ENCODE results near the gene FAM111B.
"Not testable (repeated sequence)": the region's sequence is repeated elsewhere in the genome, so short reads cannot be mapped to it uniquely, and the experiment has no call there.

The FAM111B gene

GRCh38 chr11:59079086-59079485 lies 28.0 kb upstream of the FAM111B start:
- no peaks in the 10 kb centered on the region for H3K4me1 ChIP-seq (ENCODE audit: control insufficient read depth, insufficient read depth, low read length)
- H3K27ac ChIP-seq (ENCODE audit: low read length) = no peak overlapping the region
- peaks cover 5 to 11% of the 10 kb centered on the region in 2 donors for H3K27me3 ChIP-seq (ENCODE audit: control insufficient read depth in 1 of 2, insufficient read depth in 2 of 2, low read length in 2 of 2)
- no peak overlapping the region for H3K4me3 ChIP-seq (ENCODE audit: low read length in 2 of 2)
- H3K9me3 ChIP-seq (ENCODE audit: control insufficient read depth in 2 of 2, low read length in 2 of 2) = no peaks in the 10 kb centered on the region
- no peaks in the 10 kb centered on the region for H3K36me3 ChIP-seq (ENCODE audit: control insufficient read depth in 2 of 2, insufficient read depth in 2 of 2, low read length in 2 of 2)
- H3K9ac ChIP-seq (ENCODE audit: low read length in 2 of 2) = no peak overlapping the region

GRCh38 chr11:59080421-59080820 lies 26.6 kb upstream of the FAM111B start:
- not testable (repeated sequence) for H3K27ac ChIP-seq (ENCODE audit: low read length); H3K36me3 ChIP-seq (ENCODE audit: control insufficient read depth in 2 of 2, insufficient read depth in 2 of 2, low read length in 2 of 2); H3K9me3 ChIP-seq (ENCODE audit: control insufficient read depth in 2 of 2, low read length in 2 of 2); H3K4me3 ChIP-seq (ENCODE audit: low read length in 2 of 2); H3K4me1 ChIP-seq (ENCODE audit: control insufficient read depth, insufficient read depth, low read length); H3K9ac ChIP-seq (ENCODE audit: low read length in 2 of 2)
- peaks cover 5 to 11% of the 10 kb centered on the region in 2 donors for H3K27me3 ChIP-seq (ENCODE audit: control insufficient read depth in 1 of 2, insufficient read depth in 2 of 2, low read length in 2 of 2)

DNA sequence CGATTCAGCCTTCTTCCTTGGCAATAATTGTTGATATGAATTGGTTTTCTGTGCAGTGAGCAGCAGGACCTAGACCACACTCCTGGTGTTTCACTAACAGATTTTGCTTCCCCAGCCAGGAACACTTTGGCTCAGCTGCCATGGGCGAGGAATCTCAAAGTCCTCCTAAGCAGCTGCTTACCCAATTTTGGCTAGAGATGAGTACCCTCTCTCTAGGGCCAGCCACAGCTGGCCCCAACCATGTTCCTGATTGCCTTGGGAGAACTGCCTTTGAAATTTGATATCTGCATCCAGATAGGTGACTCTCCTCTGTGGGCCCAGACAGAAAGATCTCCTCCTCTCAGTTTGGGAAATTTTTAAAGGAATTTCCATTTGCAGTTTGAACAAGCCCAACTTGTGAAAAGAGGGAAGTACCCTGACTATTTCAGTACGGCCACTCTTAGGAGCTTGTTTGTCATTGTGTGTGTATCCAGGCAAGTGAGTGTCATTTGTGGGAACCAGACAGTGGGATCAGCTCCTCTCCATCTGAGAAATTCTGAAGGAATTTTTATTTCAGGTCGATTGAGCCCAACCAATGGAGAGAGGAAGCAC lies 25.5 kb upstream of the FAM111B start:
- H3K9me3 ChIP-seq (ENCODE audit: control insufficient read depth in 2 of 2, low read length in 2 of 2); H3K27ac ChIP-seq (ENCODE audit: low read length); H3K4me1 ChIP-seq (ENCODE audit: control insufficient read depth, insufficient read depth, low read length); H3K27me3 ChIP-seq (ENCODE audit: control insufficient read depth in 1 of 2, insufficient read depth in 2 of 2, low read length in 2 of 2); H3K9ac ChIP-seq (ENCODE audit: low read length in 2 of 2); H3K4me3 ChIP-seq (ENCODE audit: low read length in 2 of 2); H3K36me3 ChIP-seq (ENCODE audit: control insufficient read depth in 2 of 2, insufficient read depth in 2 of 2, low read length in 2 of 2): not testable (repeated sequence)

GRCh38 chr11:59086007-59086406 lies 21.0 kb upstream of the FAM111B start, which contains the start of gene GLYATL1B:
Gene GLYATL1B, plus strand, starts transcription at chr11:59086307. Its CDS starts 0 bp downstream, at chr11:59086307.
- H3K9me3 ChIP-seq (ENCODE audit: control insufficient read depth in 2 of 2, low read length in 2 of 2) = not testable (repeated sequence)

DNA sequence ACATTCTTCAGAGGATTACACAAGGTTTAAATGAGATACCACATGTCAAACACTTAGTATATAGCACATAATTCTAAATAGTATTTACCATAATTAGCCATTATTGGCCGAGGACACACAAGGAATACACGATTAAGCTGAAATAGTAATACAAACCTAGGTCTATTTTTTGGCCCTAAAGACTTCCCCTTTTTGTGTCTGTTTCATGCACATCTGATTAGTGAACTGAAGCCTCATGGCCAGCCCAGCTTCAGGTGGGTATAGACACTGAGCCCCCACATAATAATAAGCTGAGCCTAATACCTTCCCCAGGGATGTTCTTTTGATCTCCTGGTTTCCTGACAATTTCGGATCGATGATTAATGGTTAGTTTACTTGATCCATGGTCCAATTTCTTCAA lies 18.9 kb upstream of the FAM111B start:
- H3K27me3 ChIP-seq (ENCODE audit: control insufficient read depth in 1 of 2, insufficient read depth in 2 of 2, low read length in 2 of 2) = no peaks in the 10 kb centered on the region

More at GRCh38 chr11:59086007-59086406, 21.0 kb upstream of the FAM111B start, which contains the start of gene GLYATL1B:
- not testable (repeated sequence) for H3K36me3 ChIP-seq (ENCODE audit: control insufficient read depth in 2 of 2, insufficient read depth in 2 of 2, low read length in 2 of 2); H3K4me1 ChIP-seq (ENCODE audit: control insufficient read depth, insufficient read depth, low read length); H3K9ac ChIP-seq (ENCODE audit: low read length in 2 of 2); H3K27ac ChIP-seq (ENCODE audit: low read length); H3K4me3 ChIP-seq (ENCODE audit: low read length in 2 of 2); H3K27me3 ChIP-seq (ENCODE audit: control insufficient read depth in 1 of 2, insufficient read depth in 2 of 2, low read length in 2 of 2)

DNA sequence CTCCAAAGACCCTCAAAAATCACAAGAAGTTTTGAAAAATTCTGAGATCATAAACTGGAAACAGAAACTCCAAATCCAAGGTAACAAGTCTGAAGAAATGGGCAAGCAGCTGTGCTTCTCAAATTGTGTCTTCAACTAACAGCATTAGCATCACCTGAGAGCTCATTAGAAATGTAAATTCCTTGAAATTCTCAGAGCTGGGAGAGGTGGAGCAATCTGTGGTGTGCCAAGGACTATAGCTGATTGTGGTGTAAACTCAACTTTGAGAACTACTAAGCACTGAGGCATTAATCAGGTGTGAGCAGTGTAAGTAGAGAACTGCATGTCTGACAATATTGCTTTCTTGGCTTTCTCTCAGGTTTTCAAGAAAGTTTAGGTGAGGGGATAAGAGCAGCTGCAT lies 13.5 kb upstream of the FAM111B start:
- not testable (repeated sequence) for H3K4me3 ChIP-seq (ENCODE audit: low read length in 2 of 2); H3K27me3 ChIP-seq (ENCODE audit: control insufficient read depth in 1 of 2, insufficient read depth in 2 of 2, low read length in 2 of 2); H3K27ac ChIP-seq (ENCODE audit: low read length); H3K9ac ChIP-seq (ENCODE audit: low read length in 2 of 2); H3K9me3 ChIP-seq (ENCODE audit: control insufficient read depth in 2 of 2, low read length in 2 of 2); H3K36me3 ChIP-seq (ENCODE audit: control insufficient read depth in 2 of 2, insufficient read depth in 2 of 2, low read length in 2 of 2); H3K4me1 ChIP-seq (ENCODE audit: control insufficient read depth, insufficient read depth, low read length)

More for the DNA sequence above, 18.9 kb upstream of the FAM111B start:
- Histone ChIP-seq H3K4me3 (ENCODE audit: low read length in 2 of 2) (no peak overlapping the region), H3K27ac (ENCODE audit: low read length) (no peak overlapping the region), H3K36me3 (ENCODE audit: control insufficient read depth in 2 of 2, insufficient read depth in 2 of 2, low read length in 2 of 2) (no peaks in the 10 kb centered on the region), H3K9ac (ENCODE audit: low read length in 2 of 2) (no peak overlapping the region), H3K4me1 (ENCODE audit: control insufficient read depth, insufficient read depth, low read length) (no peaks in the 10 kb centered on the region), H3K9me3 (ENCODE audit: control insufficient read depth in 2 of 2, low read length in 2 of 2) (no peaks in the 10 kb centered on the region)

GRCh38 chr11:59095225-59095624 lies 11.8 kb upstream of the FAM111B start:
- H3K27ac ChIP-seq (ENCODE audit: low read length); H3K4me1 ChIP-seq (ENCODE audit: control insufficient read depth, insufficient read depth, low read length); H3K27me3 ChIP-seq (ENCODE audit: control insufficient read depth in 1 of 2, insufficient read depth in 2 of 2, low read length in 2 of 2); H3K9me3 ChIP-seq (ENCODE audit: control insufficient read depth in 2 of 2, low read length in 2 of 2); H3K9ac ChIP-seq (ENCODE audit: low read length in 2 of 2); H3K36me3 ChIP-seq (ENCODE audit: control insufficient read depth in 2 of 2, insufficient read depth in 2 of 2, low read length in 2 of 2); H3K4me3 ChIP-seq (ENCODE audit: low read length in 2 of 2): not testable (repeated sequence)

GRCh38 chr11:59095972-59096575 lies 11.0 kb upstream of the FAM111B start:
- not testable (repeated sequence) for H3K27me3 ChIP-seq (ENCODE audit: control insufficient read depth in 1 of 2, insufficient read depth in 2 of 2, low read length in 2 of 2); H3K9ac ChIP-seq (ENCODE audit: low read length in 2 of 2); H3K9me3 ChIP-seq (ENCODE audit: control insufficient read depth in 2 of 2, low read length in 2 of 2); H3K4me3 ChIP-seq (ENCODE audit: low read length in 2 of 2); H3K36me3 ChIP-seq (ENCODE audit: control insufficient read depth in 2 of 2, insufficient read depth in 2 of 2, low read length in 2 of 2); H3K27ac ChIP-seq (ENCODE audit: low read length); H3K4me1 ChIP-seq (ENCODE audit: control insufficient read depth, insufficient read depth, low read length)

DNA sequence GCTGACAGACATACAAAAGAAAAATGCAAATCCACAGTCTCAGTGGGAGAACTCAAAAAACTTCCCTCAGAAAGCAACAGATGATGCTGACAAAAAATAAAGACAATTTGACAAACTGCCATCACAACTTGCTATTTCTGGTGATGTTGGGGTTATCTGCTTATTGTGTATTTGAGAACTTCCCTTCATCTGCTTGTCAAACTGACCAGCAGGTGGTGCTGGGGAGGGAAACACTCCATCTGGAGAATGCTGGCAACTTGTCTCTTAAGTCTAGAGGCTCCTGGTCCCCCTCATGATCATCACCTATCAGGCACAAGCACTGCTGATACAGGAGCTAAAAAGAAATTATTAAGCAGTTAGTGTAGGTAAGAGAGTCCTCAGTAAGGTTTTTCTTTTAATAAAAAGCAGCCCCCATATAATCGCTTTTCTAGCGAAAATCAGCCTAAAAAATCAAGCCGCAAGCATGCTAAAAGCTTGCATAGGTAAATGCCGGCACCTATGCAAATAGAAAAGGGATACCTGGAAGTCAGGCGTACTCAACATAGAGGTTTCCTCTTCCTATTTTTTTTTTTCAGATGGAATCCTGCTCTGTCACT lies 9.8 kb upstream of the FAM111B start:
- Histone ChIP-seq H3K9ac (ENCODE audit: low read length in 2 of 2) (no peak overlapping the region), H3K9me3 (ENCODE audit: control insufficient read depth in 2 of 2, low read length in 2 of 2) (no peaks in the 10 kb centered on the region), H3K4me1 (ENCODE audit: control insufficient read depth, insufficient read depth, low read length) (no peaks in the 10 kb centered on the region), H3K36me3 (ENCODE audit: control insufficient read depth in 2 of 2, insufficient read depth in 2 of 2, low read length in 2 of 2) (no peaks in the 10 kb centered on the region), H3K27ac (ENCODE audit: low read length) (no peak overlapping the region), H3K27me3 (ENCODE audit: control insufficient read depth in 1 of 2, insufficient read depth in 2 of 2, low read length in 2 of 2) (peaks cover 0 to under 1% of the 10 kb centered on the region in 2 donors), H3K4me3 (ENCODE audit: low read length in 2 of 2) (no peak overlapping the region)

- H3K9ac ChIP-seq (ENCODE audit: low read length in 2 of 2); H3K4me3 ChIP-seq (ENCODE audit: low read length in 2 of 2); H3K27me3 ChIP-seq (ENCODE audit: control insufficient read depth in 1 of 2, insufficient read depth in 2 of 2, low read length in 2 of 2); H3K27ac ChIP-seq (ENCODE audit: low read length); H3K9me3 ChIP-seq (ENCODE audit: control insufficient read depth in 2 of 2, low read length in 2 of 2); H3K36me3 ChIP-seq (ENCODE audit: control insufficient read depth in 2 of 2, insufficient read depth in 2 of 2, low read length in 2 of 2); H3K4me1 ChIP-seq (ENCODE audit: control insufficient read depth, insufficient read depth, low read length): not testable (repeated sequence)
These were observed 9.1 kb upstream of the FAM111B start for GRCh38 chr11:59097938-59098337.

DNA sequence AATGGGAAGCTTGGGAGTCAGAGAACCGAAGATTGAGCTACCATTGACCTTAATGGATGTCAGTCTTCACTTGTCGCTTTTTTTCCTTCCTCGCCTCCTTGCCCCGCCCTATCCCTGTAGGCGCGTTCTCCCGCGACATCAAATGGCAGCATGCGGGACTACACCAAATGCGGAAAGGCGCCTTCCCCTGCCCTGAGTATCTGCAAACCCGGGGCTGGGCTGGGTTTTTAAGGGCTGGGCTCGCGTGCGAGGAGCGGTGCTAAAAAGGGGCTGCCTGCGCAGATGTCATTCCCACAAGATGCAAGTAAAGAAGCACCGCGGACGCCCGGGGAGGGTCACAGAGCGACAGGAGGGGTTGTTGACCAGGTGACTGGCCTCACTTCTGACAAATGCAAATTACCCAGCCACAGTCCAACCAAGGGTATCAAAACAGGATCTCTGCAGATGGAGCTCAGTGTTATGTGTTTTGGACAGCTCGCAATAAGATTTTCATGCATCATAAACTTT lies 4.7 kb upstream of the FAM111B start:
- Histone ChIP-seq H3K4me1 (ENCODE audit: control insufficient read depth, insufficient read depth, low read length) (peaks cover 10% of the 10 kb centered on the region), H3K27ac (ENCODE audit: low read length) (no peak overlapping the region), H3K36me3 (ENCODE audit: control insufficient read depth in 2 of 2, insufficient read depth in 2 of 2, low read length in 2 of 2) (no peaks in the 10 kb centered on the region), H3K4me3 (ENCODE audit: low read length in 2 of 2) (peak overlapping the region in 1 of 2 donors; percentile 55), H3K9me3 (ENCODE audit: control insufficient read depth in 2 of 2, low read length in 2 of 2) (no peaks in the 10 kb centered on the region), H3K9ac (ENCODE audit: low read length in 2 of 2) (no peak overlapping the region), H3K27me3 (ENCODE audit: control insufficient read depth in 1 of 2, insufficient read depth in 2 of 2, low read length in 2 of 2) (peaks cover 5 to 6% of the 10 kb centered on the region in 2 donors)

Measured in stomach smooth muscle (tissue), 2 donors.